Measurements from ENCODE around the gene PDCD2L.

DNA sequence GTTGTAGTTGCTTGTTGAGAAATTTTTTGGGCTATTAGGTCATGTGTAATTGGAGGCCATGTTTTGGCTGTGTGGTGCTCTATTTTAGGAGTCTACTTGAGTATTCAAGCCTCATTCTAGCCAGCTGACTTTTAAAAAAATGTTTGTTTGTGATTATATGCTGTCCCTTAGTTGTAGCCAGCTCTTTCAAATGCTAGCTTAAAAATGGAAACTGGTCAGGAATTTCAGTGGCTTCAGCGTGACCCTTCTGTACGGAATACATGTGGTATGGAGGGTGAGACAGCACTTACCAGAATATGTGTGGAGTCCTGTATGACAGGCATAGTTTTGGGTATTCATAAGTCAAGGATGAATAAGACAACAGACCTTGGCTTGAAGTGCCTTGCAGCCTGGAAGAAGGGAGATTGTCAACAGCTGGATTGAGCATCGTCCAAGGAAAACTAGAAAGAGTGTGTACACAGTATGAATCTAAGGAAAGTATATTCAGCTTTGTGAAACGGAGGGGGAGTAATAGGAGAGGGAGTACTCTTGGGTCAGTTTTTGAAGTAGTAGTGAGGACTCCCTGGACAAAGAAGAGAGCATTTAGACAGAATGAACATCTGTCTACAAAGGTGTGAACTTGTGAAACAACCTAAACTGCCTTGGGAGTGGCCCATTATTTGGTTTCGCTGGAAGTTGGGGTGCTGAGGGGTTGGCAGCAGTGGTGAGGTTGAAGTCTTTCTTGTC, 57.3 kb downstream of the PDCD2L start:
- TF ChIP-seq, protein P1, sequence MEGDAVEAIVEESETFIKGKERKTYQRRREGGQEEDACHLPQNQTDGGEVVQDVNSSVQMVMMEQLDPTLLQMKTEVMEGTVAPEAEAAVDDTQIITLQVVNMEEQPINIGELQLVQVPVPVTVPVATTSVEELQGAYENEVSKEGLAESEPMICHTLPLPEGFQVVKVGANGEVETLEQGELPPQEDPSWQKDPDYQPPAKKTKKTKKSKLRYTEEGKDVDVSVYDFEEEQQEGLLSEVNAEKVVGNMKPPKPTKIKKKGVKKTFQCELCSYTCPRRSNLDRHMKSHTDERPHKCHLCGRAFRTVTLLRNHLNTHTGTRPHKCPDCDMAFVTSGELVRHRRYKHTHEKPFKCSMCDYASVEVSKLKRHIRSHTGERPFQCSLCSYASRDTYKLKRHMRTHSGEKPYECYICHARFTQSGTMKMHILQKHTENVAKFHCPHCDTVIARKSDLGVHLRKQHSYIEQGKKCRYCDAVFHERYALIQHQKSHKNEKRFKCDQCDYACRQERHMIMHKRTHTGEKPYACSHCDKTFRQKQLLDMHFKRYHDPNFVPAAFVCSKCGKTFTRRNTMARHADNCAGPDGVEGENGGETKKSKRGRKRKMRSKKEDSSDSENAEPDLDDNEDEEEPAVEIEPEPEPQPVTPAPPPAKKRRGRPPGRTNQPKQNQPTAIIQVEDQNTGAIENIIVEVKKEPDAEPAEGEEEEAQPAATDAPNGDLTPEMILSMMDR (IDR thresholded peaks at IDR 0.05 in 8 of 11, conservative IDR thresholded peaks at IDR 0.05 in 3 of 11) = no peak
- no peak for TF ChIP-seq POLR2A (IDR thresholded peaks at IDR 0.05)

Data from spleen (tissue), 7 donors.